Pancreas (tissue), 10 donors: ENCODE results near the gene PPP1R14B. TPM values are rescaled to one million over a fixed set of nuclear protein-coding genes. Genes with fewer than 3 reads are reported as not detected.

Experiments used
- ATAC-seq, 4 donors: fragments of 200-7000 bp; cut with Tn5 transposase; one replicate each; pipeline versions ENCODE4 v1.8.0 to v1.9.1; 2020; ENCODE audit warnings: mild to moderate bottlenecking in 4 of 4, moderate library complexity in 4 of 4
- DNase-seq, 6 donors: peaks; one replicate each; pipeline ENCODE4 v3.0.0-alpha.2; 2020
- FAIRE-seq: peaks from 2 replicates; lab custom pipeline; 2012; peaks lifted over from hg19 to GRCh38; lab: Jason Lieb, UNC
- H3K27ac ChIP-seq, 4 donors: fragments of 200-600 bp; sonication (generic); 1 replicate in 3 of 4; 2 replicates in 1 of 4; pipeline versions ENCODE4 v1.5.0 to v1.8.0; 2020
- H3K27me3 ChIP-seq, 4 donors: fragments of 200-600 bp; one replicate each; pipeline ENCODE4 v1.8.0; 2021
- H3K36me3 ChIP-seq, 3 donors: fragments of 200-600 bp; sonication (generic) in 1 of 3; one replicate each; pipeline versions ENCODE4 v1.5.0 to v1.8.0; 2020 to 2021
- H3K4me1 ChIP-seq, 3 donors: fragments of 200-600 bp; one replicate each; pipeline ENCODE4 v1.8.0; 2021
- H3K4me3 ChIP-seq, 4 donors: fragments of 200-600 bp; sonication (generic) in 2 of 4; one replicate each; pipeline versions ENCODE4 v1.5.0 to v1.8.0; 2020 to 2021
- H3K9me3 ChIP-seq, 4 donors: fragments of 200-600 bp; one replicate each; pipeline ENCODE4 v1.8.0; 2021
- WGBS, 2 donors: extraction: QIAGEN DNeasy Blood & Tissue Kit; methylation state at CpG; one replicate each; pipeline ENCODE4 v1.1.7; 2013; 5-methylcytosine and 5-hydroxymethylcytosine counted together
- intact Hi-C, 3 donors: fragments of 100-400 bp; cut with DNase I; formaldehyde crosslinking; loops; one replicate each; pipeline versions ENCODE4 v1.11.1 to v1.14.2; 2022
- polyA plus RNA-seq, 2 donors: library from polyadenylated mRNA; stranded (reverse); fragments of 200-250 nt; gene quantifications; one replicate each; pipeline ENCODE4 v1.2.3, GENCODE V29; 2013
- total RNA-seq, 6 donors: library from RNA; stranded (reverse); fragmentation: NEBNext Ultra II Directional in 4 of 6; extraction: Animal tissue kit (Norgen Biotek cat#: 25700) in 4 of 6; gene quantifications; one replicate each; pipeline versions ENCODE4 v1.2.1 to v1.2.4, GENCODE V29; 2021 to 2023
- TF ChIP-seq, protein P1 (sequence below), 4 donors: fragments of 200-600 bp; sonication (generic) in 3 of 4; IDR thresholded peaks; one replicate each; pipeline versions ENCODE4 v1.5.0 to v1.8.0; 2021; ENCODE audit warnings: antibody characterized with exemption in 4 of 4
- donor health status: healthy with polysubstance abuse.
- donor health status: DM: no; HTN: no; CAD: no; lungs with moderate emphysema.
- donor health status: DM: no; HTN: no; CAD: no.
- donor health status: control.
- donor health status: control.
- donor health status: Bipolar disorder and iron deficiency.
- donor health status: DM: yes; HTN: yes; CAD: no.
- donor health status: DM: no; HTN: no; CAD: no.
- donor health status: DM: no; HTN: no; CAD: no.
- donor health status: DM: yes; HTN: yes; CAD: no.

The PPP1R14B gene
- total and polyA plus RNA-seq, 8 donors: 81.6 to 180 (median 119) TPM

DNA sequence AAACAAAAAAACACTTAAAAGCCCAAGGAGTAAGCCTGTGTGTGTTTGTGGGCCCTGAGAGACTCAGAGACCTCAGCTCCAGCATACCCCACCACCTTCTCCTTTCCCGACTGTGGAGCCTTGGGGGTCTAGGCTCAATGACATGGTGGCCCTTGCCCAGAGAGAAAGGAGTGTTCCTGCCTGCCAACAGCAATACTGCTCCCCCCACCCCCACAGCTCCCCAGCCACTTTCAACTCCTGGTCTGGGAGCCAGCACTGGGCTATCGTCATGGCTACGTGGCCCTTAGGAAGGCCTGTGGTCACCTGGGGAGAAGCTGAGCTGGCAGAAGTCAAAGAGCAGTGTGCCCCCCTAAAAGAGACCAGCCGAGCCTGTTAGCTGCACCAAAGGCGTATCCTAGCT, 2.6 kb downstream of the PPP1R14B start:
- TF ChIP-seq, protein P1, sequence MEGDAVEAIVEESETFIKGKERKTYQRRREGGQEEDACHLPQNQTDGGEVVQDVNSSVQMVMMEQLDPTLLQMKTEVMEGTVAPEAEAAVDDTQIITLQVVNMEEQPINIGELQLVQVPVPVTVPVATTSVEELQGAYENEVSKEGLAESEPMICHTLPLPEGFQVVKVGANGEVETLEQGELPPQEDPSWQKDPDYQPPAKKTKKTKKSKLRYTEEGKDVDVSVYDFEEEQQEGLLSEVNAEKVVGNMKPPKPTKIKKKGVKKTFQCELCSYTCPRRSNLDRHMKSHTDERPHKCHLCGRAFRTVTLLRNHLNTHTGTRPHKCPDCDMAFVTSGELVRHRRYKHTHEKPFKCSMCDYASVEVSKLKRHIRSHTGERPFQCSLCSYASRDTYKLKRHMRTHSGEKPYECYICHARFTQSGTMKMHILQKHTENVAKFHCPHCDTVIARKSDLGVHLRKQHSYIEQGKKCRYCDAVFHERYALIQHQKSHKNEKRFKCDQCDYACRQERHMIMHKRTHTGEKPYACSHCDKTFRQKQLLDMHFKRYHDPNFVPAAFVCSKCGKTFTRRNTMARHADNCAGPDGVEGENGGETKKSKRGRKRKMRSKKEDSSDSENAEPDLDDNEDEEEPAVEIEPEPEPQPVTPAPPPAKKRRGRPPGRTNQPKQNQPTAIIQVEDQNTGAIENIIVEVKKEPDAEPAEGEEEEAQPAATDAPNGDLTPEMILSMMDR (IDR thresholded peaks at IDR 0.05): no peak
- Histone ChIP-seq H3K9me3 (no peaks in the 10 kb centered on the region), H3K27ac (peak overlapping the region in 1 of 4 donors; percentile 88), H3K4me3 (peak overlapping the region in 2 of 4 donors; percentile 54 to 70), H3K36me3 (no peaks in the 10 kb centered on the region), H3K4me1 (peaks cover 14 to 36% (median 25%) of the 10 kb centered on the region in 3 donors), H3K27me3 (no peaks in the 10 kb centered on the region)
- 32 to 37% methylated on average over 5 of the region's 5 CpGs for WGBS, 2 donors
- ATAC-seq (no peak), FAIRE-seq (no peak), DNase-seq (no peak)
- intact Hi-C loops: no loop called here

DNA sequence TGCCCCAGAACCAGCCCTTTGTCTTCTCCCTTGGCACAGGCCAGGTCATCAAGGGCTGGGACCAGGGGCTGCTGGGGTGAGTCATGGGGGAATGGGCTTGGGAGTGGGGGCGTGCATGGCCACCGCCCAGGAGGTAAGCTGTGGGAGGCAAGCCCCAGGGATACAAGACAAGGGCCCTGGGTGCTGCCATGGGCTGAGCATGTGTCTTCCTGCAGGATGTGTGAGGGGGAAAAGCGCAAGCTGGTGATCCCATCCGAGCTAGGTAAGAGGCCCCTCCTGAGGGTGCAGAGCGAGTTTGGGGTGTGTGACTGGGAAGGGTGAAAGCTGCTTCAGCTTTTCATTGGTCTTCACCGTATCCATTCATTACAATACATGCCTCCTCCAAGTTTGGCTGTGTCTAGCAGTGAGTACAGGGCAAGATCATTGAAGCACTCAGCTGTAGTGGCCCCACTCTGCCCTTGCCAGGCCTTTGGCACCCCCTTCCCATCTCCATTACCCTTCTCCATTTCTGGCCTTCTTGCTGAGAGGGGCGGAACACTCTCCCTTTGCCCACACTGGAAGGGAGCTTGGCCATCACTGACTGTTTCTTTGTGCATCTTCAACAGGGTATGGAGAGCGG, 3.4 kb downstream of the PPP1R14B start:
- Histone ChIP-seq H3K4me3 (peak overlapping the region in 2 of 4 donors; percentile 78), H3K36me3 (no peaks in the 10 kb centered on the region), H3K27me3 (no peaks in the 10 kb centered on the region), H3K4me1 (peaks cover 22 to 44% (median 33%) of the 10 kb centered on the region in 3 donors), H3K27ac (peak overlapping the region in 1 of 4 donors; percentile 100), H3K9me3 (no peaks in the 10 kb centered on the region)
- DNase-seq (no peak), FAIRE-seq (no peak), ATAC-seq (no peak)
- WGBS, 2 donors: 65 to 73% methylated on average over 8 of the region's 8 CpGs
- intact Hi-C loops: no loop called here
- TF ChIP-seq, protein P1 (IDR thresholded peaks at IDR 0.05): no peak

DNA sequence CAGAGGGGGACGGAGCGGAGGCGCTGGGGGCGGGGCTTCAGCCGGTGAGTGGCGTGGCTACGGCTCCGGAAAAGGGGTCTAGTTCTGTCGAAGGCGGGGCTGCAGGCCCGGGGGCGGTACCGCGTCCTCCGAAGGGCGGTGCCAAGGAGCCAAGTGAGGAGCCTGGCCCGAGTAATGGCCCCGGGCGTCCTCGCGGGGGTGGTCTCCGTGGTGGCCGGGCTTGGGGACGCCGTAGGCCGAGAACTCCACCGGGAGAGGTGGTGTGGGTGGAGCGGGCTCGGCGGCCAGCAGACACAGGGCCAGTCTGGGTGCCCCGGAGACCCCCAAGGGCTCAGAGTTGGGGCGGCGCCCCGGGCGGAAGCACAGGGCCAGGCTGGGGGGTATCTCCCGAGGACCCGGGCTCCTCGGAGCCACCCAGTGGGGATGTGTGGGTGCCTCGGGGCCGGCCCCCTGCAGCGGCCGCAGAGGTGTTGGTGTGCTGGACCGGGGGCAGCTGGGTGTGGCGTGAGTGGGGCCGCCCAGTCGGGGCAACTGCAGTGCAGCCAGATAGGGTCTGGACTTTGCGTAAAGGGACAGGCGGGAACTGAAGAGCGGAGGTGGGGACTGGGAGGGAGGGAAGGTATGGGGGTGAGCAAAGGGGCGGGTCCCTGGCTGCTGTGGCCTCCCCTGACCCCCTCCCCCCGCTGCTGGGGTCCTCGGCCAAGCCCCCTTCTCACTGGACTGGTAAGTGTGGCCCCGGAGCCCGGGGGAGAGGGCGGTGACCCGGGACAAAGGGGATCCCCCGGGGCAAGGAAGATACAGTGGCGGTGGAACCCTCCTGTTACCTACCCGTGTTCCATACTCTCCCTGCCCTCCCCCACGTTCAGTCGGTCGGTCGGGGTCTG, 5.0 kb downstream of the PPP1R14B start:
- Histone ChIP-seq H3K27me3 (no peaks in the 10 kb centered on the region), H3K9me3 (no peaks in the 10 kb centered on the region), H3K36me3 (no peaks in the 10 kb centered on the region), H3K4me3 (peak overlapping the region; percentile 78 to 91 (median 80)), H3K27ac (peak overlapping the region; percentile 97 to 100 (median 98)), H3K4me1 (peaks cover 29 to 48% (median 43%) of the 10 kb centered on the region in 3 donors)
- intact Hi-C loops: no loop called here
- FAIRE-seq: no peak
- peak in 4 of 6 donors; percentile 70 to 100 (median 85) for DNase-seq
- WGBS, 2 donors: 0% methylated on average over 60 to 63 of the region's 63 CpGs
- peak in 3 of 4 donors; percentile 0 to 4 (median 2) for ATAC-seq
- TF ChIP-seq, protein P1 (IDR thresholded peaks at IDR 0.05): no peak

DNA sequence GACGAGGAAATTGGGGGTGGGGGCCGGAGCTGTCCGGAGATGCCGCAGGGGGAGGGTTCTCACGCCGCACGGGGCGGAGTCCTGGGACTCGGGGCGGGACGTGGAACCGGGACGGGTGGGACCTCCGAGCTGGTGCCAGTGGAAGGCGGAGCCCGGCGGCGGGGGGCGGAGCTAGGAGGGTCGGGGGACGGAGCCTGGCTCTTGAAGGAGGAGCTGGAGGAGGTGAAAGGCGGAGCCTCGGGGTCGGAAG, 5.6 kb downstream of the PPP1R14B start:
- no peaks in the 10 kb centered on the region for H3K9me3 ChIP-seq
- DNase-seq (peak in 5 of 6 donors; percentile 100), ATAC-seq (peak; percentile 69 to 82 (median 76)), FAIRE-seq (no peak)
- peak overlapping the region; percentile 26 to 78 (median 57) for H3K4me3 ChIP-seq
- WGBS, 2 donors: 0 to 2% methylated on average over 24 of the region's 24 CpGs
- peaks cover 29 to 49% (median 46%) of the 10 kb centered on the region in 3 donors for H3K4me1 ChIP-seq
- TF ChIP-seq, protein P1 (IDR thresholded peaks at IDR 0.05): no peak
- peak overlapping the region; percentile 97 to 100 (median 98) for H3K27ac ChIP-seq
- no peaks in the 10 kb centered on the region for H3K36me3 ChIP-seq
- intact Hi-C loops: no loop called here
- H3K27me3 ChIP-seq: no peaks in the 10 kb centered on the region
